ENCODE measurements around the gene PINLYP.

PINLYP gene

GRCh38 chr19:43575156-43575950, at the start of gene PINLYP, which contains the start of gene XRCC1:
Gene PINLYP (plus strand): TSS chr19:43575801. CDS start chr19:43577192, 1,391 bp downstream.
Gene XRCC1 (minus strand): TSS chr19:43575527. CDS start chr19:43575458, 69 bp downstream.
- peak; percentile 88 for DNase-seq (ENCODE audit: low read depth)
- H3K4me3 ChIP-seq (ENCODE audit: low read depth, low read length): peak within 1 kb of the TSS; percentile 90
- no peak for TF ChIP-seq CTCF (IDR thresholded peaks at IDR 0.05; ENCODE audit: control insufficient read depth, extremely low read depth, insufficient read depth)

- H3K4me3 ChIP-seq (ENCODE audit: low read depth, low read length): peak overlapping the region; percentile 76
- no peak for DNase-seq (ENCODE audit: low read depth)
- no peak for TF ChIP-seq CTCF (IDR thresholded peaks at IDR 0.05; ENCODE audit: control insufficient read depth, extremely low read depth, insufficient read depth)
Observed at GRCh38 chr19:43525836-43526771, 49.5 kb upstream of the PINLYP start.

- H3K4me3 ChIP-seq (ENCODE audit: low read depth, low read length): peak within 1 kb of the TSS; percentile 76
- no peak for TF ChIP-seq CTCF (IDR thresholded peaks at IDR 0.05; ENCODE audit: control insufficient read depth, extremely low read depth, insufficient read depth)
- DNase-seq (ENCODE audit: low read depth): no peak
Observed at GRCh38 chr19:43526884-43527859, 48.4 kb upstream of the PINLYP start, which contains the start of gene ETHE1. Gene ETHE1 (minus strand): TSS chr19:43527201. CDS start chr19:43527177, 24 bp downstream.

GRCh38 chr19:43527860-43528622, 47.6 kb upstream of the PINLYP start:
- TF ChIP-seq CTCF (IDR thresholded peaks at IDR 0.05; ENCODE audit: control insufficient read depth, extremely low read depth, insufficient read depth): no peak
- H3K4me3 ChIP-seq (ENCODE audit: low read depth, low read length): no peak overlapping the region
- DNase-seq (ENCODE audit: low read depth): no peak

- peak overlapping the region; percentile 47 for H3K4me3 ChIP-seq (ENCODE audit: low read depth, low read length)
- TF ChIP-seq CTCF (IDR thresholded peaks at IDR 0.05; ENCODE audit: control insufficient read depth, extremely low read depth, insufficient read depth): no peak
- peak; percentile 53 for DNase-seq (ENCODE audit: low read depth)
Observed at GRCh38 chr19:43532571-43532961, 43.0 kb upstream of the PINLYP start.

Measured in LNCaP clone FGC (cell line).